HepG2 (cell line): ENCODE data around the gene CACNA2D3. TPM values are rescaled to one million over a fixed set of nuclear protein-coding genes. Genes with fewer than 3 reads are reported as not detected.

ENCODE experiments used
- ATAC-seq: fragments of 200-7000 bp; cut with Tn5 transposase; 3 replicates; pipeline ENCODE4 v1.9.1; 2020; ENCODE audit warnings: mild to moderate bottlenecking, moderate library complexity
- BruUV-seq: library from RNA; stranded (reverse); fragments of 400-500 nt; replicated peaks from 2 replicates; lab custom pipeline; 2021; lab: Mats Ljungman, UMichigan
- CTCF ChIA-PET: fragments of 300-600 bp; formaldehyde crosslinking; extraction: SDS; loops from one replicate; lab custom pipeline; 2021; ENCODE audit warnings: low total read pairs, inconsistent platforms, low intra/inter-chr PET ratio; lab: Yijun Ruan, JAX
- POLR2A ChIA-PET: fragments of 350-600 bp; sonication (Branson Sonifier 250); formaldehyde crosslinking; loops from one replicate; lab custom pipeline; 2020; ENCODE audit warnings: antibody characterized with exemption, inconsistent platforms; lab: Yijun Ruan, JAX
- DNase-seq: peaks from one replicate; pipeline ENCODE4 v3.0.0-alpha.2; 2015; ENCODE audit warnings: low spot score
- FAIRE-seq: peaks from 3 replicates; lab custom pipeline; 2011; peaks lifted over from hg19 to GRCh38; lab: Jason Lieb, UNC
- H2AFZ ChIP-seq: one replicate; pipeline ENCODE4 v1.6.1; 2011; ENCODE audit warnings: low read length, inconsistent platforms
- H3K27ac ChIP-seq: fragments of 300-600 bp; 3 replicates; pipeline ENCODE4 v1.8.0; 2011; ENCODE audit warnings: mixed run types, mild to moderate bottlenecking, mixed read lengths, low read length, inconsistent platforms; ENCODE audit not compliant: insufficient read depth; ENCODE audit errors: extremely low read length
- H3K27me3 ChIP-seq, 2 experiments: fragments of 200-600 bp in 1 of 2; 2 replicates in 1 of 2; 3 replicates in 1 of 2; pipeline versions ENCODE4 v1.6.0 to v1.8.0; 2011; ENCODE audit warnings: low read length in 2 of 2, mild to moderate bottlenecking in 2 of 2, moderate library complexity in 2 of 2, inconsistent platforms in 1 of 2; ENCODE audit not compliant: insufficient read depth in 2 of 2, control insufficient read depth in 1 of 2
- H3K36me3 ChIP-seq, 2 experiments: fragments of 200-600 bp in 1 of 2; replicated peaks in 1 of 2; 2 replicates in 1 of 2; 3 replicates in 1 of 2; pipeline versions ENCODE4 v1.5.1 to v1.8.0; 2011; ENCODE audit warnings: low read length in 2 of 2, inconsistent platforms in 1 of 2; ENCODE audit not compliant: insufficient read depth in 2 of 2, control insufficient read depth in 1 of 2
- H3K4me1 ChIP-seq: 2 replicates; pipeline ENCODE4 v1.5.1; 2012; ENCODE audit warnings: low read length, inconsistent platforms; ENCODE audit not compliant: insufficient read depth
- H3K4me2 ChIP-seq: 2 replicates; pipeline ENCODE4 v1.6.0; 2011; ENCODE audit warnings: low read depth, low read length, inconsistent platforms
- H3K4me3 ChIP-seq, 3 experiments: fragments of 200-600 bp in 1 of 3; sonication (generic), shearing (Covaris generic) in 1 of 3; replicated peaks in 1 of 3; 2 replicates each; pipeline ENCODE4 v1.5.1; 2011 to 2016; ENCODE audit warnings: low read length in 3 of 3, inconsistent platforms in 2 of 3, low read depth in 2 of 3, mild to moderate bottlenecking in 2 of 3, control low read depth in 1 of 3, mixed read lengths in 1 of 3; ENCODE audit not compliant: insufficient read depth in 1 of 3
- H3K79me2 ChIP-seq: one replicate; pipeline ENCODE4 v1.6.1; 2011; ENCODE audit warnings: low read length, inconsistent platforms; ENCODE audit not compliant: insufficient read depth
- H3K9ac ChIP-seq: 2 replicates; pipeline ENCODE4 v1.6.0; 2011; ENCODE audit warnings: mild to moderate bottlenecking, low read depth, low read length, inconsistent platforms; ENCODE audit not compliant: insufficient read depth
- H3K9me3 ChIP-seq: 2 replicates; pipeline ENCODE4 v1.5.1; 2012; ENCODE audit warnings: mild to moderate bottlenecking, low read length
- H4K20me1 ChIP-seq: 2 replicates; pipeline ENCODE4 v1.6.0; 2011; ENCODE audit warnings: inconsistent platforms, mild to moderate bottlenecking, low read length, moderate library complexity; ENCODE audit not compliant: insufficient read depth
- BRCA1 ChIP-seq: sonication (generic); formaldehyde crosslinking; IDR thresholded peaks from 2 replicates; pipeline ENCODE4 v1.4.0; 2020; ENCODE audit warnings: missing genetic modification reagents
- EEA1 ChIP-seq: sonication (generic); formaldehyde crosslinking; IDR thresholded peaks from 2 replicates; pipeline ENCODE4 v1.5.1; 2020; ENCODE audit warnings: mild to moderate bottlenecking, missing genetic modification reagents, borderline replicate concordance
- FOXA1 ChIP-seq, 2 experiments: fragments of 450-650 bp in 1 of 2; sonication (generic) in 1 of 2; formaldehyde crosslinking in 1 of 2; IDR thresholded peaks; 2 replicates each; pipeline versions ENCODE4 v1.4.0 to v1.6.1; 2016 to 2020; ENCODE audit warnings: missing genetic modification reagents in 1 of 2
- ISX ChIP-seq: sonication (generic); formaldehyde crosslinking; conservative IDR thresholded peaks from 2 replicates; pipeline ENCODE4 v1.5.0; 2020; ENCODE audit warnings: missing genetic modification reagents
- KLF15 ChIP-seq: sonication (generic); formaldehyde crosslinking; IDR thresholded peaks from 2 replicates; pipeline ENCODE4 v1.8.1; 2023; ENCODE audit warnings: borderline replicate concordance, mild to moderate bottlenecking, inconsistent platforms, missing genetic modification reagents, mixed read lengths
- PBX3 ChIP-seq: sonication (generic); formaldehyde crosslinking; IDR thresholded peaks from 2 replicates; pipeline ENCODE4 v1.8.1; 2023; ENCODE audit warnings: missing genetic modification reagents, inconsistent platforms, borderline replicate concordance
- SPEN ChIP-seq: sonication (generic); formaldehyde crosslinking; IDR thresholded peaks from 2 replicates; pipeline ENCODE4 v1.5.1; 2020; ENCODE audit warnings: low read depth, mild to moderate bottlenecking, missing genetic modification reagents
- ZNF687 ChIP-seq: sonication (generic); formaldehyde crosslinking; IDR thresholded peaks from 2 replicates; pipeline ENCODE4 v1.5.1; 2020; ENCODE audit warnings: mild to moderate bottlenecking, missing genetic modification reagents, moderate library complexity
- WGBS: methylation state at CpG from one replicate; pipeline ENCODE4 v1.1.6; 2017; ENCODE audit warnings: low lambda C conversion rate; 5-methylcytosine and 5-hydroxymethylcytosine counted together
- in situ Hi-C: cut with HindIII; loops from 2 replicates; pipeline ENCODE4 v1.10.0; 2017; ENCODE audit warnings: low pct_unique_long_range_greater_than_20kb; ENCODE audit not compliant: extremely low pct_ligation_motif_present
- intact Hi-C: fragments of 100-400 bp; cut with micrococcal nuclease; formaldehyde crosslinking; loops from one replicate; pipeline ENCODE4 v1.10.0; 2022; ENCODE audit not compliant: unreplicated experiment
- polyA plus RNA-seq, 8 experiments: library from polyadenylated mRNA; depleted of rRNA in 3 of 8; stranded (reverse) in 7 of 8; unstranded in 1 of 8; fragments of >200 nt; fragmentation: Illumina TruSeq in 4 of 8; extraction: Trizol in 4 of 8; gene quantifications; 2 replicates each; pipeline versions ENCODE4 v1.2.1 to v1.2.3, GENCODE V29; 2011 to 2016; ENCODE audit warnings: low read depth in 4 of 8, missing spikeins in 1 of 8, mixed read lengths in 1 of 8; ENCODE audit not compliant: insufficient read depth in 1 of 8
- total RNA-seq, 5 experiments: library from RNA; depleted of rRNA; stranded (reverse); fragments of >200 nt; fragmentation: Illumina TruSeq; extraction: Trizol; gene quantifications; 2 replicates each; pipeline ENCODE4 v1.2.3, GENCODE V29; 2016; ENCODE audit warnings: low read depth in 1 of 5

Gene CACNA2D3
- total and polyA plus RNA-seq, 2 of the 13 experiments (the other 11 are each of a cell fraction or from before 2014, with no cell fraction given): not detected

GRCh38 chr3:54818486-54818885 lies 696.1 kb downstream of the CACNA2D3 start (continued):
- no peak for TF ChIP-seq PBX3 (CRISPR knock-in tag)
- no peak for TF ChIP-seq KLF15 (CRISPR knock-in tag)
- no peak for TF ChIP-seq FOXA1 (IDR thresholded peaks at IDR 0.05)
- no peak for TF ChIP-seq FOXA1 (CRISPR knock-in tag; IDR thresholded peaks at IDR 0.05)
- TF ChIP-seq SPEN (CRISPR knock-in tag): no peak
- TF ChIP-seq BRCA1: no peak
- TF ChIP-seq ISX (CRISPR knock-in tag): no peak
- TF ChIP-seq ZNF687 (CRISPR knock-in tag): no peak

- in situ Hi-C loops (no loop called here), intact Hi-C loops (no loop called here)
- Histone ChIP-seq H3K27me3 (no peaks in the 10 kb centered on the region), H3K9ac (no peak overlapping the region), H3K4me2 (no peak overlapping the region), H3K79me2 (no peaks in the 10 kb centered on the region), H2AFZ (no peak overlapping the region), H3K36me3 (no peaks in the 10 kb centered on the region), H3K27ac (no peak overlapping the region), H3K4me1 (no peaks in the 10 kb centered on the region)
- ATAC-seq (no peak), DNase-seq (no peak), FAIRE-seq (no peak)
- no TSS peak for BruUV-seq
- CTCF ChIA-PET: no interaction called here
- WGBS: 54% methylated on average over 1 of the region's 1 CpG
- POLR2A ChIA-PET: no interaction called here
- no peak for TF ChIP-seq EEA1 (CRISPR knock-in tag)
- TF ChIP-seq, all 625 proteins: peak for 0
- Histone ChIP-seq H3K4me3 (no peak overlapping the region), H4K20me1 (no peaks in the 10 kb centered on the region), H3K9me3 (no peaks in the 10 kb centered on the region)
Measured at GRCh38 chr3:54818942-54819341, 696.6 kb downstream of the CACNA2D3 start.
